Activated CD4-positive, alpha-beta T cell treated with anti-CD3 and anti-CD28 coated beads, Interleukin-2, amount 50 U/mL, for 48 hours (primary cell): ENCODE data around the gene PLEKHO2.

Experiments used
- DNase-seq, 2 experiments: peaks; one replicate each; pipeline ENCODE4 v3.0.0-alpha.2; 2020

PLEKHO2 gene

DNA sequence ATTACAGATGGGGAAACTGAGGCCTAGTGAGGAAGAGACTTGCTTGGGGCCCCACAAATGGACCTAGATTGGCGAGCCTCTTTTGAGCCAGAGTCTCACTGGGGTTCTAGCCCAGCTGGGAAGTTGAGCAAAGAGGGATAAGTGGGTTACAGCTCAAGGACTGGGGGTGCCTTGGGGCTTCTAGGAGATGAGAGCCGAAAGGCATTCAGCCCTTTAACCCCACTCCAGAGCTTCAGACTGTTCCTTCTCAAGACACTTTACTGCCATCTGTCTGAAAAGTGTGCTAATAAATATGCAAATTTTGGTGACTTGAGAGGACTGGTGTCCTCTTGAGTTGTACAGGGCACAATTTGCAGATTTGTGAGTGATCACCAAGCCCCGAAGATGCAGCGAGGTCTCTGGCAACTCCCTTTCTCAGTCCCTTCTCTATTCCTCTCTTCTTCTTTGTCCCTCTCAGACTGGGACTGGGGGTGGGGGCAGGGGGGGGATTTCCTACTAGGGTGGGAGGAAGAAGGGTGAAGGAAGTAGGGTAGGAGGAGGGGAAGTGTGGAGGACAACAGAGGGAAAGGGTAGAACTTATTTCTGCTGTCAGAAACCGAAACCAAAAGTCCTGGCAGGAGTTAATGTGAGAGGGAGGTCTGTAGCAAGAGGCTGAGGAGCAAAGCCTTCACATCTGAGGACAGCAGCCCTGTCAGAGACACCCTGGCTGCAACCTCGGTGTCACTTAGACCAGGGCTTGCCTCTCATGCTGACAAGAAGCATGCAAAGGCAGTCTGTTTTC lies 53.8 kb downstream of the PLEKHO2 start:
- DNase-seq: peak; percentile 36 to 44

GRCh38 chr15:64896371-64897069 lies 54.8 kb downstream of the PLEKHO2 start:
- DNase-seq: no peak

DNA sequence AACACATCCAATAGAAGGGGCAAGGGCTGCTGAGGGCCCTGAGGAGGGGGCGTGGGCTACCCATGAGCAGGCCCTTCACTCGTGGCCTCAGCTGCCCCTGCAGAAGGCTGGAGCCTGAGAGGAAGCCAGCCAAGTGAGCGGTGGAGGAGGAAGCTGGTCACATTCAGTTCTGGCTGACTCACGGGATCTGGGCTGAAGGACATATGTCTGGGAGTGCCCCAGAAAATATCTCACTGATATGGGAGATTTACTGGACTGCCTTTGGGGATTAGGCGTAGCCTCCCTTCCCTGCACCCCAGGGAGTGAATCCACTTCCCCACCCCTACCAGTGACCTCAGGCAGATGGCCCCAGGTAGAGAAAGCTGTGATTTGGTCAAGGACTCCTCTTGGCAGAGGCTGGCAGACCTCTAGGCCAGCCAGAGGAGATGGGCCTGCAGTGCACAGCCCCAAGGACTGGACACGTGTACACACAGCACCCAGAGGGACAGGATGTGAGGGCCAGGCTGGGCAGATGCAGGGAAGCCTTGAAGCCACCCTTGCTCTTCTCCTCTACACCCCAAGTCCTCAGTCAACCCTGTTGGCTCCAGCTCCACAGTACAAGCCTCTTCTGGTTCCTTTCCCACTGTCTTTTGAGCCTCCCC lies 55.8 kb downstream of the PLEKHO2 start:
- DNase-seq: no peak

GRCh38 chr15:64898406-64898805 lies 56.7 kb downstream of the PLEKHO2 start:
- DNase-seq: no peak

DNA sequence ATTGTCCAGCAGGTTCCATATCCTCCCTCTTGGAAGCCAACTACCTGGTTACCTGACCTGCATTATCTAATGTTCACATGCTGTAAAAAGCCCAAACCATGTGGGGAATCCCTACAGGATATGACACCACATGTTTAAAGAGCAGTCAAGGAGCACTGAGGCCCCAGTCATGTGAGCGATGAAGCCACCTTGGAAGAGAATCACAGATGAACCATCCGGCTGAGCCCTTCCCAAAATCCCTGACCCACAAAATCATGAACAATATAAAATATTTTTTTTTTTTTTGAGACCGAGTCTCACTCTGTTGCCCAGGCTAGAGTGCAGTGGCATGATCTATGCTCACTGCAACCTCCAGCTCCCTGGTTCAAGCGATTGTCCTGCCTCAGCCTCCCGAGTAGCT lies 59.4 kb downstream of the PLEKHO2 start:
- no peak for DNase-seq

- DNase-seq: no peak
Observed at GRCh38 chr15:64901914-64902313, 60.2 kb downstream of the PLEKHO2 start.

- no peak for DNase-seq
Observed at GRCh38 chr15:64902863-64903262, 61.1 kb downstream of the PLEKHO2 start.

DNA sequence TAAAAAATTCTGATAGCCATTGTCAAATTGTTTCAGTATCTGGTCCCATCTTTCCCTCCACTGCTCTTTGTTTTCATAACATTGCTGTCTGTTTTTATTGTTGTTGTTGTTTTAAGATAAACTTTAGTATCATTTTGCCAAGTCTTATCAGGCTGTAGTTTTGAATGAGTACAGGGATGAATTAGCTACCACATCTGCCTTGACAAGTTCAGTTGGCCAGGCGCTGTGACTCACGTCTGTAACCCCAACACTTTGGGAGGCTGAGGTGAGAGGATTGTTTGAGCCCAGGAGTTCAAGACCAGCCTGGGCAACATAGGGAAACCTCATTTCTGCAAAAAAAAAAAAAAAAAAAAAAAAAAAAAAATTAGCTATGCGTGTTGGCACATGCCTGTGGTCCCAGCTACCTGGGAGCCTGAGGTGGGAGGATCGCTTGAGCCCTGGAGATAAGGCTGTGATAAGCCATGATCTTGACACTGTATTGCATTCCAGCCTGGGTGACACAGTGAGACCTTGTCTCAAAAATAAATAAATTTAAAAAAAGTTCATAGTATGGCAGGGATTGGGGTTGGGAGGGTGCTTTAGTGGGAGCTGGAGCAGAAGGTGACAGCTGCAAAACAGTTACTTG lies 61.7 kb downstream of the PLEKHO2 start:
- DNase-seq: no peak

DNA sequence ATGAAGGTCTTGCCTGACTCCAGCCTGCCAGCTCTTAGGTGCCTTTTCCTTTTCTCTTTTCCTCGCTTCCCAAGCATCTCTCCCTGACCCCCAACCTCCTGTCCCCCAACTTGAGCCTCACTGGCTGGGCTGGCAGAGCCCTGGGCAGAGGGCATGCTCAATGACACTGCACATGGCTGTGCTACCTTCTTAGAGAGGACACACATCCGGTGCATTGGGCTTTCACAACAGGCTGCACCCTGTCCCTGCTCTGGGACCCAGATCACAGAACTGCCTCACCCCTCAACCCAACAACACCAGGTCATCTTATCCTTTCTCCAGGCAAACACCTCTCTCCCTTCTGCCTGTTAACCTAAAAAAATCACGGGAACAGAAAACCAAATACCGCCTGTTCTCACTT lies 62.5 kb downstream of the PLEKHO2 start:
- no peak for DNase-seq

DNA sequence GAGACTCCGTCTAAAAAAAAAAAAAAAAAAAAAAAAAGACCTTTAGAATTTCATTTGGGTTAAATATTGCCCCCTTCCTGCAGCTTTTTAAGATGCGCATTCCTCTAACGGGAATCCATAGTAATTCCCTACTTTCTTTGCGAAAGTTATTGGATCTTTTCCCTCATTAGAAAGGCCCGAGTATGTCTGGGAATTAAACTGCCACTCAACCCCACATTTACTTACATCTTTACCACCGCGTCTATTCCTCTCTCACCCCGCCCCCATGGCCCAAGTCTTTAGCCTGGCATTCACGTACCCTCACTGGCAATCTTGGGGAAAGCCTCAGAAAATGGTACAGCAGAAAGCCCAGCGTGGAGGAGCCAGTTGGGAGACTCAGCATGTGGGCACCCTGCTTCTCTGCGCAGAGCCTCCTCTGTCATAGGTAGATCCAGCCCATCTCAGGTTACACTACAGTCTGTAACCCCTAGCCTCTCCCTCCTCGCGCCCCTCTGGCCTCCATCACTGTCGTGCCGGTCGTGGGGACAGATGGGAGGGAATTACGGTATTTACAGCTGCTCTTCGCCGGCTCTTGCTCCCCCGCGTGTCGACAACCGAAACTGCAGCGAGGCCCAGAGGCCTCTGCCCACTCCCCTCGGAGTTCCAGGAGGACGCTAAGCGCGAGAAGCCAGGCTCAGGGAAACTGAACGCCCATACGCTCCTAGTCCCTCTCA lies 63.6 kb downstream of the PLEKHO2 start:
- DNase-seq: peak; percentile 85 to 88

DNA sequence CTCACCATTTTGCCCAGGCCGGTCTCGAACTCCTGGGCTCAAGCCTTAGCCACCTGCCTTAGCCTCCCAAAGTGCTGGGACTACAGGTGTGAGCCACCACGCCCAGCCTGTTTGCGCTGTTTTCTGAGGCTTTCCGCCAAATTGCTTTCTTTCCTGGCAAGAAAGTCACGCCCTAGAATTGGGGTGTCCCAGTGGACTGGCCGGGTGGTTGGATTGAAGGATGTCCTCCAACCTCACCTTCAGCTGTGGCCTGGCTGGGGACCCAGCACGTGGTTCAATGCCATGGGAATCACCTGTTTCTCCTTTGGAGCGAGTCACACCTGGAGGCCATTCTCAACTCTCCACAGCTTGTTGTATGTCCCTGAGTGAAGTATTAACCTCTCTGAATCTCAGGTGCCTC lies 64.2 kb downstream of the PLEKHO2 start:
- no peak for DNase-seq

DNA sequence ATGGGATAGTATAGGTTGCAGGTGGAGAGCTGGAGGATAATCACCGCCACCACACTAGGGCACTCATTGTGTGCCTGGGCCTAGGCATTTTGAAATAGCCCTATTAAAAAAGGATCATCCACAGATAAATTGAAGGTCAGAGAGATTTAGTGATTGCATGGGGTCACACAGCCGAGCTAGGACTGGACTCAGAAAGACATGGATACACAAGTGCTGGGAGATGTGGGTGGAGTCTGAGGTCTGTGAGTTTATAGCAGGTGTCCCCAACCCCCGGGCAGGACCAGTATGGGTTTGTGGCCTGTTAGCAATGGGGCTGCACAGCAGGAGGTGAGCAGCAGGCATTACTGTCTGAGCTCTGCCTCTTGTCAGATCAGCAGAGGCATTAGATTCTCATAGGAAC lies 64.7 kb downstream of the PLEKHO2 start:
- DNase-seq: no peak

DNA sequence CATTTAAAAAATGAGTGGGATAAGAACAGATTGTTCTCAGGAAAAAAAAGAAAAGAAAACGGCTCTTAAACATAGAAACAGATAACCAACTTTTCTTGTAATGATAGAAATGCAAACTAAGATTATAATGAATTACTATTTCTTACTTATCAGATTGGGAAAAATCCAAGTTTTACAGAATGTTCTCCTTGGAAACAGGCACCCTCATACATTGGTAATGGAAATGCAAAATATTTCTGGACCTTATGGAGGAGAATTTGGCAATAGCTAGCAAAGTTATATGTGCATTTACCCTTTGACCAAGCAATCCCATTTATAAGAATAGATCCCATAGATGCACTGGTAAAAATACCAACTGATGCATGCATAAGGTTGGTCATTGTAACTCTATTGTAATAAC lies 66.3 kb downstream of the PLEKHO2 start:
- no peak for DNase-seq

- no peak for DNase-seq
Observed at GRCh38 chr15:64909546-64909945, 67.8 kb downstream of the PLEKHO2 start.

DNA sequence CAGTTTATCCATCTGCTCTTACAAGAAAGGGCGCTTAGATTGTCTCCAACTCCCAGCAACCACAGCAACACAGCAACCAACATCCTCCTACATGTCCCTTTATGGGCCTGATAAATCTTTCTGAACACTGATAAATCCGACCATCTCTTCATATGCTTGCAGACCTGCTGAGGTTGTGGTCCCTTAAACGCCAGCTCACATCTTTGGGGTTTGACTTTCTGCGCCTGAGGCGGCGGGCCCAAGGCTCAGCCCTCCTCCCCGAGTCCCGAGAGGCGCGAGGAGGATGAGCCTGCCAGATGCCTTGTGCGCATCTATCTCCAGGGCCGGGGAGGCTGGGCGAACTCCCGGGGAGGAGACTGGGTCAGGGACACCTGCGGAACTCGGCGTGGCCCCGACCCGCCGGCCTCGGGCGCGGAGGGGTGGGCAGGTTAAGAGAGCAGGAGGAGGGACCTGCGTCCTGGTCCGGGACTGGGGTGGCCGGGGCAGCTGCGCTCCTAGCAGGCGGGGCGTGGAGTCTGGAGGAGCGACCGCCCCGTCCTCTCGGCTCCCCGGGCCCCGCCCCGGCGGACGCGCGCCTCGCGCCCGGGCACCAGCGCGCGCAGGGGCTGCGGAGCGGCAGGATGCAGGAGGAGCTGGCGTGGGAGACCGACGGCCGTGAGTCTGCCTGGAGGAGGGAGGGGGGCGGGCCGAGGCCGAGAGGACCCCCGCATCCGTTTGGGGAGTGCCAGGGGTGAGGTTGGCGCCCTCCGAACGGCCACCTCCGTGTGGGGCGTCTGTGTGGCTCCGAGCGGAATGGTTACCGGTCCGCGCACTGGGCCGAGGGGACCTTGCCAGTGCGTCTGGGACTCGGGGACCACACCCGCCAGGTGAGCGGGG lies 69.8 kb downstream of the PLEKHO2 start, which contains the start of gene ANKDD1A:
TSS of gene ANKDD1A (plus strand) at position 592 of the 876 bp plus-strand sequence. CDS start at position 621, 29 bp downstream.
- peak; percentile 63 to 68 for DNase-seq

DNA sequence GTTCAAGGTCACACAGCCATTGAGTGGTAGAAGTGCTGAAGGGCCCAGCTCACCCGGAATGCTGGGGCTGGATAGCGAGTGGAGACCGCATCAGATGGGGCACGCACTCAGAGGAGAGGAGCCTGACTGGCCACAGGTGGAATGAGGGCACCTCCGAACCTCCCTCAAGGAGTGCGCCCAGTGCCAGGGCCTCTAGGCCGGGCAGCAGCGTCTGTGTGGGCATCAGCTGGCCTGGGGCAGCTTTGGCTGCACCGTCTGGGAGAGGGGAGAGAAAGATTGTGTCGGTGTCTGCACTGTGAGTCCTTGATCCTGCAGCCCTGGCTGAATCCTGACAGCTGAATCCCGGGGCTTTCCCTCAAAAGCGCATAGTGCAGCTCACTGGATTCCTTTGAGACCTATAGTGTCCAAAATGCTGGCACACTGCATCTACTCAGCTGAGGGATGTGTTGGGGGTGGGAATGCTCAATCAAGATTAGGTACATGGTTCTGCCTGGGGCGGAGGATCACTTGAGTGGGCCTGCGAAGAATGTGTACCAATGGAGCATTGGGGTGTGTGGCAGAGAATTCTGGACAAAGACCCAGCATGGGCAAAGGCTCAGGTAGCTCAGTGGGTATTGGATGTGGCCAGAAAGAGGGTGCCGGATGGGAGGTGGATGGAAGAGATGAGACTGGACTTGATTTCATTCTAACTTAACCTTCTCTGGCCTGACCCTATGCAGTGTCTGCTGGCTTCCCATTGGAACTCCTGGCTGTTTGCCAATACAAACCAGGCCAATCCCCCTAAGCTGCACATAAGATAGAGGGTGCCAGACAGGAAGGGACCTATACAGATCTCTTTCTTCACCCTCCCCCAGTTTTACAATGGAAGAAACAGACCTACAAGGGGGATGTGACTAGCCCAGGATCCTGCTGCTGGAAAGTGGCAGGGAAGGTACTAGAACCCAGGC lies 70.9 kb downstream of the PLEKHO2 start:
- DNase-seq: no peak

- DNase-seq: no peak
Observed at GRCh38 chr15:64915518-64916227, 74.0 kb downstream of the PLEKHO2 start.

DNA sequence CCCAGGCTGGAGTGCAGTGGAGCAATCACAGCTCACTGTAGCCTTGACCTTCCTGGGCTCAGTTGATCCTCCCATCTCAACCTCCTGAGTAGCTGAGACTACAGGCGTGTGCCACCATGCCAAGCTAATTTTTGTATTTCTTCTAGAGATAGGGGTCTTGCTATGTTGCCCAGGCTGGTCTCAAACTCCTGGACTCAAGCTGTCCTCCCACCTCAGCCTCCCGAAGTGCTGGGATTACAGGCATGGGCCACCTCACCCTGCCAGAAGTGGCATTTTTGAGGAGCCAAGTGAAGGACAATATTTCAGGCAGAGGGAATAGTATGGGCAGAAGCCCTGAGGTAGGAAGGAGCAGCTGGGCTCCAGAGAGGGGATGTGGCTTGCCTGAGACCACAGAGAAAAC lies 74.7 kb downstream of the PLEKHO2 start:
- no peak for DNase-seq

DNA sequence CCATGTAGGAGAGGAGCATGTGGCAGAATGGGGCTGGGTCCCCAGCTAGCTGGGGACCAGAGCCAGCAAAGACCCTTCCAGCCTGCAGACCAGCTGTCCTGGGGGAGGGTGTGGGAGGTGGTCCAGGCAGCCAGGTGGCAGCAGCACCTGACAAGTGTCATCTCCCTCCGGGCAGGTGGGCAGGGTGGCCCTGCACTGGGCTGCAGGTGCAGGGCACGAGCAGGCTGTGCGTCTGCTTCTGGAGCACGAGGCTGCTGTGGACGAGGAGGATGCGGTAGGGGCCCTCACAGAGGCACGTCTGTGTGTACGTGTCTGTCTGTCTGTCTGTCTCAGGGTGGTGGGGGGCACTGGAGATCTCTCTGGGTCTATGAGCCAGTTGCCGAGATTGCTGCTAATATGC lies 75.5 kb downstream of the PLEKHO2 start:
- no peak for DNase-seq
